Ishikawa (cell line): Measurements from ENCODE around the gene PIGA.
A peak's percentile ranks its signal among the peaks of the same experiment; 100 is the strongest.

Experiments used
- CEBPB ChIP-seq: IDR thresholded peaks from 2 replicates; pipeline ENCODE4 v1.6.1; 2012
- CREB1 ChIP-seq: IDR thresholded peaks from 2 replicates; pipeline ENCODE4 v1.6.1; 2012; ENCODE audit warnings: low read depth
- EGR1 ChIP-seq: IDR thresholded peaks from 2 replicates; pipeline ENCODE4 v1.6.1; 2012
- EP300 ChIP-seq: IDR thresholded peaks from 2 replicates; pipeline ENCODE4 v1.6.1; 2012; ENCODE audit warnings: borderline replicate concordance
- FOXM1 ChIP-seq: IDR thresholded peaks from 2 replicates; pipeline ENCODE4 v1.6.1; 2012; ENCODE audit warnings: low read depth, borderline replicate concordance
- RAD21 ChIP-seq: IDR thresholded peaks from 2 replicates; pipeline ENCODE4 v1.6.1; 2012; ENCODE audit warnings: low read depth
- TAF1 ChIP-seq: IDR thresholded peaks from 2 replicates; pipeline ENCODE4 v1.6.1; 2012; ENCODE audit warnings: low read depth, mild to moderate bottlenecking
- TCF12 ChIP-seq: IDR thresholded peaks from 2 replicates; pipeline ENCODE4 v1.6.1; 2012; ENCODE audit warnings: low read depth
- TEAD4 ChIP-seq: IDR thresholded peaks from 2 replicates; pipeline ENCODE4 v1.6.1; 2012
- YY1 ChIP-seq: IDR thresholded peaks from 2 replicates; pipeline ENCODE4 v1.6.1; 2012; ENCODE audit warnings: low read depth
- TF ChIP-seq, protein P1 (sequence below): IDR thresholded peaks from 2 replicates; pipeline ENCODE4 v1.6.1; 2012
- TF ChIP-seq, protein P2 (sequence below): IDR thresholded peaks from 2 replicates; pipeline ENCODE4 v1.6.1; 2012
- TF ChIP-seq, protein P3 (sequence below): IDR thresholded peaks from 2 replicates; pipeline ENCODE4 v1.6.1; 2012; ENCODE audit warnings: low read depth, mild to moderate bottlenecking

DNA sequence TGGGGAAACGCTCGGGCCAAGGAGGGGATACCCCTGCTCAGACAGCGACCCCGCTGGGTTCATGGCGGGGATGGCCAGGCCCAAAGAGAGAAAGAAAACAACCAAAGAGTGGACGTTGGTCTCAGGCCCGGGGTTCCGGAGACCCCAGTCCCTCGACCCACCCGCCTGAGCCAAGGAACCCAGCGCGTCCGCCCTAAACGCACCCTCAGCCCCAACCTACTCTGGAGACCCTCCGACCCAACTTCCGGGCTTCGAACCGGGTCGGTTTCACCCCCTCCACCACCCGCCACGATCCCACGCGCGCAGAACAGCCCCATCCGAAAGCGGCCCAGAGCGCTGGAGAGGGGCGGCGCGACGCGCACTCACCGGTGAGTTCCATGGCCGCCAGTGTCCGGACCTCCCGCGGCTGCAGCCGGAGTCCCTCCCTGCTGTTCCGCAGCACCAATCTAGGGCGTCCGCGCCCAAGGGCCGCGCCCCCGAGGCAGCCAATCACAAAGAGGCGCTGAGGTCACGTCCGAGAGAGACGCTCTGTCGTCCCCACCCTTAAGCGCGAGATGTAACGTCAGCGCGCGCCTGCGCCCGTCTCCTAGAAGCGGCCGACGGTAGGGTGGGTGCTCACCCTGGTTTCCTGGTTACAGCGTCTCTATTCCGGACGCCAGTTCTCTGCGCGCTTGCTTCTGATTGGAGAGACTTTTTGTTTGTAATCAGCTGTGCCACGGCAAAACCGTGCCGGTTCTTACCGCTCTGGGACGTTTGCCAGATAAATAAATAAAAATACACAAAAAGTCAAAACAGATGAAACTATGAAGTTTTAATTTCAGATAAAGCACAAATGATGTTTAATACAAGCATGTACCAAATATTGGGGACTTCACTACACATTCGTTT is at the start of gene PIGA:
- TF ChIP-seq, protein P1, sequence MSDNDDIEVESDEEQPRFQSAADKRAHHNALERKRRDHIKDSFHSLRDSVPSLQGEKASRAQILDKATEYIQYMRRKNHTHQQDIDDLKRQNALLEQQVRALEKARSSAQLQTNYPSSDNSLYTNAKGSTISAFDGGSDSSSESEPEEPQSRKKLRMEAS: no peak; the same call in 1 of the 2 replicates
- TF ChIP-seq TAF1 (peak; percentile 40; the same call in 1 of the 2 replicates), EP300 (no peak), YY1 (peak; percentile 80), CREB1 (peak; percentile 77), EGR1 (no peak), TEAD4 (no peak), TCF12 (no peak), FOXM1 (peak; percentile 65; the same call in 1 of the 2 replicates), RAD21 (no peak), CEBPB (no peak)
- TF ChIP-seq, protein P2, sequence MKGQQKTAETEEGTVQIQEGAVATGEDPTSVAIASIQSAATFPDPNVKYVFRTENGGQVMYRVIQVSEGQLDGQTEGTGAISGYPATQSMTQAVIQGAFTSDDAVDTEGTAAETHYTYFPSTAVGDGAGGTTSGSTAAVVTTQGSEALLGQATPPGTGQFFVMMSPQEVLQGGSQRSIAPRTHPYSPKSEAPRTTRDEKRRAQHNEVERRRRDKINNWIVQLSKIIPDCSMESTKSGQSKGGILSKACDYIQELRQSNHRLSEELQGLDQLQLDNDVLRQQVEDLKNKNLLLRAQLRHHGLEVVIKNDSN: peak; percentile 20; the same call in 1 of the 2 replicates
- TF ChIP-seq, protein P3, sequence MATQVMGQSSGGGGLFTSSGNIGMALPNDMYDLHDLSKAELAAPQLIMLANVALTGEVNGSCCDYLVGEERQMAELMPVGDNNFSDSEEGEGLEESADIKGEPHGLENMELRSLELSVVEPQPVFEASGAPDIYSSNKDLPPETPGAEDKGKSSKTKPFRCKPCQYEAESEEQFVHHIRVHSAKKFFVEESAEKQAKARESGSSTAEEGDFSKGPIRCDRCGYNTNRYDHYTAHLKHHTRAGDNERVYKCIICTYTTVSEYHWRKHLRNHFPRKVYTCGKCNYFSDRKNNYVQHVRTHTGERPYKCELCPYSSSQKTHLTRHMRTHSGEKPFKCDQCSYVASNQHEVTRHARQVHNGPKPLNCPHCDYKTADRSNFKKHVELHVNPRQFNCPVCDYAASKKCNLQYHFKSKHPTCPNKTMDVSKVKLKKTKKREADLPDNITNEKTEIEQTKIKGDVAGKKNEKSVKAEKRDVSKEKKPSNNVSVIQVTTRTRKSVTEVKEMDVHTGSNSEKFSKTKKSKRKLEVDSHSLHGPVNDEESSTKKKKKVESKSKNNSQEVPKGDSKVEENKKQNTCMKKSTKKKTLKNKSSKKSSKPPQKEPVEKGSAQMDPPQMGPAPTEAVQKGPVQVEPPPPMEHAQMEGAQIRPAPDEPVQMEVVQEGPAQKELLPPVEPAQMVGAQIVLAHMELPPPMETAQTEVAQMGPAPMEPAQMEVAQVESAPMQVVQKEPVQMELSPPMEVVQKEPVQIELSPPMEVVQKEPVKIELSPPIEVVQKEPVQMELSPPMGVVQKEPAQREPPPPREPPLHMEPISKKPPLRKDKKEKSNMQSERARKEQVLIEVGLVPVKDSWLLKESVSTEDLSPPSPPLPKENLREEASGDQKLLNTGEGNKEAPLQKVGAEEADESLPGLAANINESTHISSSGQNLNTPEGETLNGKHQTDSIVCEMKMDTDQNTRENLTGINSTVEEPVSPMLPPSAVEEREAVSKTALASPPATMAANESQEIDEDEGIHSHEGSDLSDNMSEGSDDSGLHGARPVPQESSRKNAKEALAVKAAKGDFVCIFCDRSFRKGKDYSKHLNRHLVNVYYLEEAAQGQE: no peak
